ENCODE measurements around the gene UBN2. TPM values are rescaled to one million over a fixed set of nuclear protein-coding genes. Genes with fewer than 3 reads are reported as not detected.

Gene UBN2
- total RNA-seq, 1 donor from 2014 or later: 13.4 TPM

DNA sequence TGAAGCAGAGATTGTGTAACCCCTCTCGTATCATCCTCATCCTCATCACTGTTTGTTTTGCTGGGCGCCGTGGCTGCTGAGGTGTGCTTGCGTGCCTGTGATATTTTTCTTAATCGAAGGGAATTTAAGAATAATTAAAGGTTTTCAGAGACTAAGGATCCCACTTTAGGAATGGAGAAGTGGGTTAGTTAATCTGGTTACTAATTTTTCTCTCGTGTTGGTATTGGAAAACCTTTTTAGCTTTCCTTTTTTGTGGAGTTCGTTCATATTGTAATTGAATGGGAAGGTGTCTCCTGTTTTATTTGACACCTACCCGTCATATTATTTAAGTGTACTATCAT is 1.3 kb downstream of the UBN2 start:
- DNase-seq (ENCODE audit: low read depth): peak; percentile 25

GRCh38 chr7:139232904-139233303 is 1.9 kb downstream of the UBN2 start:
- DNase-seq (ENCODE audit: low read depth): peak; percentile 89

DNA sequence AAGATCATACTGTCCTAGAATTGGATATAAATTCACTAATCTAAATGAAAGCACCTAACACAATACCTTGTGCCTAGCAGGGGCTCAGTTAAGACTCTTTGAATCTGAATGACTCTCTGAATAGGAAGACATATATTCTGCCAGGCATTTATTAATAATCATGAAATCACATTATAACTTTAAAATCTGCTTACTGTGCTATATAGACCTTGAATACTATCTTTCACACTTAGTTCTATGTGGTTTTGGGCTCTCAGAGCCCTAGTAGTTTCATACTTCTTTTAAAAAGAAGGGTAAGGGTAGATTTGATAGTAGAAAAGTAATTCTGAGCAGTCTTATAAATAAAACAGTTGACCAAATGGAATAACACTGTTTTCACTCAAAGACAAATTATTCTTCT is 10.2 kb downstream of the UBN2 start:
- DNase-seq (ENCODE audit: low read depth): no peak

DNA sequence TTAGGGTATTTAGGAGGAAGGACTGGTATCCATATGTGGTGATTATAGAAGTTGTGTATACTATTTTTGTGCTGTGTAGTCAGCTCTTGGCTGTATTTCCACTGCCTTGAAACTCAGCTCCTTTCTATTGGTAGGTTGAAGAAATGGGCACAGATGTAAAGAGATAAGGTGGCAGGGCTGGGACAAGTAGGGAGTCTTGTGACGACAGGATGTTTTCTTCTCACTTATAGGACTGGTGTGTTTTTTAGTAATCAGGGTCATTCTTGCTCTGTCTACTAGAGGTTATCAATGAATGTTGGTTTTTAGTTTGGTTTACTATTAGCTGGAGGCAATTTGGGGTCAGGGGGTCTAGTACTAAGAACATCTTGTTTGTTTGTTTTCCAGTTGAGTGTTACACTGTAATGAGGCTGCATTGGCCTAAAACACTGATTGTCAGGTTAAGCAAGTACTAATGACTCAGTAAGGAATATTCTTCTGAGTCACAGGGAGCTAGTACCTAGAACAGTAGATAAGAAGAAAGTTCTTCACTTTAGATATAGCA is 11.8 kb downstream of the UBN2 start:
- peak; percentile 90 for DNase-seq (ENCODE audit: low read depth)

GRCh38 chr7:139245401-139245800 is 14.4 kb downstream of the UBN2 start:
- no peak for DNase-seq (ENCODE audit: low read depth)

DNA sequence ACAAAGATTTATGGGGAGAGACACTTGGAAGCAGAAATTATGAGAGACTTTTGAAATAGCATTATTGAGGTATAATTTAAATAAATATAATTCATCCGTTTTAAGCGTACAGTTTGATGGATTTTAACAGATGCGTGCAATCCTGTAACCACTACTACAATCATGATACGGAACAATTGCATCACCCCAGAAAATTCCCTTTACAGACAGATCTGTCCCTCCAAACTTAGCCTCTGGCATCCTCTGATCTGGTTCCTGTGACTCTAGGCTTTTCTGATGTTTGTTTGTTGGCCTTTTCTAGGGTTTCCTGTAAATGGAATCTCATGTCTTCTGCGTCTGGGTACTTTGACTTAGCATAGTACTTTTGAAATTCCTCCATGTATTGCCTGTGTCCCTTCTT is 15.5 kb downstream of the UBN2 start:
- DNase-seq (ENCODE audit: low read depth): no peak

DNA sequence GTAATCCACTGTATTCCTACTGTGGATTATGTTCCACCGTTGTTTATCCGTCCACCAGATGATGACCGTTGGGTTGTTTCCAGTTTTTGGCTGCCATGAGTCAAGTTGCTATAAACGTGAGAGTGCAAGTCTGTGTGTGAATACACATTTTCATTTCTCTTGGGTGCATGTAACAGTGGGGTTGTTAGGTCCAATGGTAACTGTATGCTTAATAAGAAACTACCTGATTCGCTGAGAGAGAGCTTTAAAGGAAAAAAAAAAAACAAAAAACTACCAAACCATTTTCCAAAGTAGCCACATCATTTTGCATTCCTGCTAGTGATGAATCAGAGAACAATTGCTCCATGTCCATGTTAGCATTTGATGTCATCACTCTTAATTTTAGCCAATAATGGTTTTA is 15.9 kb downstream of the UBN2 start:
- peak; percentile 44 for DNase-seq (ENCODE audit: low read depth)

GRCh38 chr7:139249179-139249810 is 18.3 kb downstream of the UBN2 start:
- DNase-seq (ENCODE audit: low read depth): no peak

DNA sequence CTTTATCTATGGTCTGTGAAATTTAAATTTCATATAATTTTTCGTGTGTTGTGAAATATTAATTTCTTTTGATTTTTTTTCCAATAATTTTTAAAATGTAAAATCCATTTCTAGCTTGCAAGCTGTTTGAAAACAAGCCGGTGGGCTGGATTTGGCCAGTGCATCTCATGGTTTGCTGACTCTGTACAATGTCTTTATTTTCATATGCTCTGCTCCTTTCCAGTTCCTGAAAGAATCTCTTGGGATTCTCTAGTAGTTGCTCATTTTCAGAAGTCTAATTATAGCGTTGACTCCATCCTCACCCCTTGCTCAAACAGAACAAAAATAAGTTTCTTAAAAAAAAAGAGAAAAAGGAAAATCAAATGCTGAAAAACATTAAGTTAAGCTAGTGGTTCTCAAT is 21.4 kb downstream of the UBN2 start:
- DNase-seq (ENCODE audit: low read depth): no peak

- no peak for DNase-seq (ENCODE audit: low read depth)
These were observed 23.2 kb downstream of the UBN2 start for GRCh38 chr7:139254281-139254680.

- DNase-seq (ENCODE audit: low read depth): no peak
These were observed 23.7 kb downstream of the UBN2 start for GRCh38 chr7:139254728-139255127.

- no peak for DNase-seq (ENCODE audit: low read depth)
These were observed 24.3 kb downstream of the UBN2 start for GRCh38 chr7:139255290-139255689.

DNA sequence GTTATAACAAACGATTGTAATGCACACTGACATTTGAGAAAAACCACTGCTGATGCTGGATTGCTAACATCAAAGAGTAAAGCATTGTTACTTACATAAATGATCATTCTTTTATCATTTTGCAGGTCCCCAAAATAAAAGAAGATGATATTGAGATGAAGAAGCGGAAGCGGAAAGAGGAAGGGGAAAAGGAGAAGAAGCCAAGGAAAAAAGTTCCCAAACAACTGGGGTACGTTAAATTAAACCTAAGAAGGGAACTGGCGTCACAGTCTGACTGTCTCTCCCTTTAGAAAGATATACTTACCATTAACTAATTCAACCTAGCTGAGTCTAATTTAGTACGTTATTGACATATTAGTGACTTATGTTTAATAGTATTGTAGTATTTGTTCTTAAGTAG is 28.1 kb downstream of the UBN2 start:
- no peak for DNase-seq (ENCODE audit: low read depth)

- no peak for DNase-seq (ENCODE audit: low read depth)
These were observed 33.2 kb downstream of the UBN2 start for GRCh38 chr7:139264220-139264619.

DNA sequence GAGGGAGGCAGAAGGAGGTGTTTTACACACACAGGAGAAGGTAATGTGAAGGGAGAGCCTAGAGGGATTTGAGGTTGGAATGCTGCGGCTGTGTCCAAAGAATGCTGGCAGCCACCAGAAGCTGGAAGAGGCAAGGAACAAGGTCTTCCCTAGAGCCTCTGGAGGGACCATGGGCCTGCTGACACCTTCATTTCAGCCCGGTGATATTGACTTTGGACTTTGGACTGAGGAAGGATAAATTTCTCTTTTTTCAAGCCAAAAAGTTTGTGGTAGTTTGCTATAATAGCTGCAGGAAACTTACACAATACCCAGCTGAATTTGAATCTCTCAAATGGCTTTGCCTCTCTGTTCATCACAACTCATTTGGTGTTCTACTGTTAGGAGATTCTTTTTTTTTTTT is 34.6 kb downstream of the UBN2 start:
- DNase-seq (ENCODE audit: low read depth): no peak

DNA sequence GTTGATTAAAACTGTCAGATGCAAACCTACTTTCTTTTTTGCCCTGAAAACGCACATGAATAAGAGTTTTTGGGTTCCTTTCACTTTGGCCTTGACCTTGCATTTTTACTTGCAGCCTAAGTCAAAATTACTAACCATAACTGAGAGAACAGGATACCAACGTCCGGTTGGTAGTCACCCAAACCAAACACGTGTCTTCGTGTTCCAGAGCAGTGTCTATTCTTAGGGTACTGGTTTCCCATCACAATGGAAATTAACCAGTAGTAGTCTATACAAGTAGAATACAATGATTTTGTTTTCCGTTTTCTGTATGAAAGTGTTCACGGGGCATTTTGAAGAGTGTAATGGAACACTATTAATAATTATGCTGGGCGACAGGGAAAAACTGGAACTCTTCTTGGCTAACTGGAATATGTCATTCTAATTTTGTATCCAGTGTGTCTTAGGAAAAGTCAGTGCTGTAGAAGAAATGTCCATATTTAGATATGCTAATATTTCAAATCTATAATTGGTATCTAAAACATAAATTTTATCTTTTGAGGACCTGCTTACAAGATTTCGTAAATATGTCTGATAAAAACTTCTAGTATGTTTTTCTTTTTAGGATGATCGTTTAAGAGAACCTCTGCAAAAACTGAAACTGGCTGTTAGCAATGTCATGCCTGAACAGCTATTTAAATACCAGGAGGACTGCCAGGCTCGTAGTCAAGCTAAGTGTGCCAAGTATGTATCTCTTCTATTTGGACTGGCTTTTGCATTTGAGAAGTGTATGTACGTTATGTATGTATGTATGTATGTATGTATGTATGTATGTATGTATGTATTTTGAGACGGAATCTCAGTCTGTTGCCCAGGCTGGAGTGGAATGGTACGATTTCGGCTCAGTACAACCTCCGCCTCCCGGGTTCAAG is 40.9 kb downstream of the UBN2 start:
- no peak for DNase-seq (ENCODE audit: low read depth)

GRCh38 chr7:139284252-139284896 is 53.3 kb downstream of the UBN2 start:
- DNase-seq (ENCODE audit: low read depth): no peak

- DNase-seq (ENCODE audit: low read depth): no peak
These were observed 55.1 kb downstream of the UBN2 start for GRCh38 chr7:139286144-139286543.

- DNase-seq (ENCODE audit: low read depth): no peak
These were observed 61.8 kb downstream of the UBN2 start for GRCh38 chr7:139292821-139293220.

DNA sequence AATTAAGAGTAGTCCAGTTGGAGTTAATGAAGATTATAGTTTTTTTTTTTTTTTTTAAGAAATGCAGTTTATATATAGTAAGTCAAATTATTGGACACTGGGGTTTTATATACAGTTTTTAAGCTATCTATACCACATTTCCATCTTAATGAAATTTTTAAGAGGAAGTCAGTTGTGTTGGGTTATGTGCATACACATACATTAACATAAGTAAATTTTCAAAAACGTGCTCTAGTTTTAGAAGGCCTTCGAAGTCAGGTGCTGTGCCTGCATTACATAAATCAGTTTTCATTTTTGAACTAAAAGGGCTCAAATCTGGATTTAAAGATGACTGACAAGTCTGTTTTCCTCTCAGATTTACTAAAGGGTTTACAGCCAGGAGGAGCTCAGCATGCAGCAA is 62.5 kb downstream of the UBN2 start:
- DNase-seq (ENCODE audit: low read depth): no peak

GRCh38 chr7:139294241-139294640 is 63.2 kb downstream of the UBN2 start:
- DNase-seq (ENCODE audit: low read depth): no peak

GRCh38 chr7:139294951-139295575 is 64.0 kb downstream of the UBN2 start:
- peak; percentile 75 for DNase-seq (ENCODE audit: low read depth)

Data from renal cortical epithelial cell (primary cell).